IMR-90 (cell line): ENCODE data around the gene CHAT. TPM values are rescaled to one million over a fixed set of nuclear protein-coding genes. Genes with fewer than 3 reads are reported as not detected.

Experiments used
- ATAC-seq: fragments of 200-7000 bp; cut with Tn5 transposase; 2 replicates; pipeline ENCODE4 v1.9.1; 2020; ENCODE audit warnings: low read depth, mild to moderate bottlenecking, moderate library complexity
- BruUV-seq: library from RNA; stranded (reverse); fragments of 400-500 nt; replicated peaks from 2 replicates; lab custom pipeline; 2021; lab: Mats Ljungman, UMichigan
- CTCF ChIA-PET: fragments of 300-600 bp; formaldehyde crosslinking; extraction: SDS; loops from one replicate; lab custom pipeline; 2021; ENCODE audit warnings: antibody characterized with exemption; lab: Yijun Ruan, JAX
- POLR2A ChIA-PET: fragments of 300-600 bp; sonication (Branson Sonifier 250); formaldehyde crosslinking; loops from one replicate; lab custom pipeline; 2022; ENCODE audit warnings: antibody characterized with exemption; ENCODE audit not compliant: unreplicated experiment; lab: Charles Lee
- DNase-seq: peaks from one replicate; pipeline ENCODE4 v3.0.0; 2013
- H2AFZ ChIP-seq: replicated peaks from 2 replicates; pipeline ENCODE3; 2013; ENCODE audit warnings: low read length, mild to moderate bottlenecking; ENCODE audit not compliant: poor library complexity
- H2AK5ac ChIP-seq: 2 replicates; pipeline ENCODE4 v1.6.1; 2013; ENCODE audit warnings: low read depth, low read length, inconsistent platforms
- H2AK9ac ChIP-seq: replicated peaks from 2 replicates; pipeline ENCODE3; 2013; ENCODE audit warnings: mild to moderate bottlenecking, low read depth, low read length, moderate library complexity; ENCODE audit not compliant: poor library complexity
- H2BK120ac ChIP-seq: 2 replicates; pipeline ENCODE4 v1.6.1; 2013; ENCODE audit warnings: low read depth, low read length, inconsistent platforms
- H2BK15ac ChIP-seq: 3 replicates; pipeline ENCODE4 v1.6.1; 2013; ENCODE audit warnings: low read depth, low read length, inconsistent platforms
- H2BK20ac ChIP-seq: 2 replicates; pipeline ENCODE4 v1.6.1; 2013; ENCODE audit warnings: low read depth, mild to moderate bottlenecking, inconsistent platforms, low read length, moderate library complexity
- H2BK5ac ChIP-seq: 2 replicates; pipeline ENCODE4 v1.6.1; 2013; ENCODE audit warnings: mild to moderate bottlenecking, low read depth, low read length, inconsistent platforms; ENCODE audit not compliant: poor library complexity, severe bottlenecking
- H3K14ac ChIP-seq: replicated peaks from 2 replicates; pipeline ENCODE4 v1.6.1; 2013; ENCODE audit warnings: low read depth, low read length, inconsistent platforms
- H3K18ac ChIP-seq: 2 replicates; pipeline ENCODE4 v1.6.1; 2013; ENCODE audit warnings: low read depth, low read length, control low read depth
- H3K23ac ChIP-seq: 2 replicates; pipeline ENCODE4 v1.6.1; 2013; ENCODE audit warnings: low read depth, low read length, inconsistent platforms
- H3K27ac ChIP-seq: 2 replicates; pipeline ENCODE4 v1.5.1; 2013; ENCODE audit warnings: mild to moderate bottlenecking, control low read depth, low read length; ENCODE audit not compliant: insufficient read depth
- H3K27me3 ChIP-seq: 2 replicates; pipeline ENCODE4 v1.6.1; 2013; ENCODE audit warnings: low read length; ENCODE audit not compliant: control insufficient read depth, insufficient read depth
- H3K36me3 ChIP-seq: 2 replicates; pipeline ENCODE4 v1.6.1; 2013; ENCODE audit warnings: low read length, mixed read lengths; ENCODE audit not compliant: control insufficient read depth, insufficient read depth
- H3K4ac ChIP-seq: 2 replicates; pipeline ENCODE4 v1.6.1; 2013; ENCODE audit warnings: low read depth, low read length, inconsistent platforms
- H3K4me1 ChIP-seq: 2 replicates; pipeline ENCODE4 v1.6.1; 2013; ENCODE audit warnings: low read length, mixed read lengths; ENCODE audit not compliant: control insufficient read depth, insufficient read depth
- H3K4me2 ChIP-seq: 2 replicates; pipeline ENCODE4 v1.6.1; 2013; ENCODE audit warnings: low read depth, mild to moderate bottlenecking, control low read depth, low read length, moderate library complexity
- H3K4me3 ChIP-seq: 2 replicates; pipeline ENCODE4 v1.5.1; 2013; ENCODE audit warnings: low read depth, mild to moderate bottlenecking, control low read depth, low read length, moderate library complexity; ENCODE audit not compliant: insufficient read depth
- H3K56ac ChIP-seq: 2 replicates; pipeline ENCODE4 v1.6.1; 2013; ENCODE audit warnings: low read length, inconsistent platforms; ENCODE audit not compliant: insufficient read depth; ENCODE audit errors: extremely low read depth
- H3K79me1 ChIP-seq, 2 experiments: 2 replicates each; pipeline ENCODE4 v1.6.1; 2013; ENCODE audit warnings: low read length in 2 of 2, inconsistent platforms in 1 of 2, low read depth in 1 of 2
- H3K9ac ChIP-seq: 2 replicates; pipeline ENCODE4 v1.6.1; 2013; ENCODE audit warnings: low read depth, low read length, control low read depth
- H3K9me1 ChIP-seq: 2 replicates; pipeline ENCODE4 v1.6.1; 2013; ENCODE audit warnings: low read length, inconsistent platforms; ENCODE audit not compliant: insufficient read depth
- H3K9me3 ChIP-seq: 2 replicates; pipeline ENCODE4 v1.6.1; 2013; ENCODE audit warnings: low read length; ENCODE audit not compliant: control insufficient read depth, insufficient read depth
- H4K20me1 ChIP-seq: 2 replicates; pipeline ENCODE4 v1.6.1; 2013; ENCODE audit warnings: low read length, inconsistent platforms; ENCODE audit not compliant: insufficient read depth
- H4K5ac ChIP-seq: 2 replicates; pipeline ENCODE4 v1.6.1; 2013; ENCODE audit warnings: mild to moderate bottlenecking, low read depth, low read length, control low read depth
- H4K8ac ChIP-seq, 2 experiments: 2 replicates each; pipeline ENCODE4 v1.6.1; 2013; ENCODE audit warnings: low read depth in 2 of 2, low read length in 2 of 2, control low read depth in 1 of 2, inconsistent platforms in 1 of 2
- H4K91ac ChIP-seq: 2 replicates; pipeline ENCODE4 v1.6.1; 2013; ENCODE audit warnings: low read depth, low read length, inconsistent platforms; ENCODE audit not compliant: insufficient read depth
- BHLHE40 ChIP-seq: fragments of 150-350 bp; IDR thresholded peaks from 2 replicates; pipeline ENCODE4 v1.6.1; 2016; ENCODE audit warnings: mild to moderate bottlenecking, low read depth, low read length
- FOS ChIP-seq: fragments of 150-350 bp; IDR thresholded peaks from 2 replicates; pipeline ENCODE4 v1.6.1; 2016; ENCODE audit warnings: low read depth, low read length
- MAFK ChIP-seq: IDR thresholded peaks from 2 replicates; pipeline ENCODE4 v1.6.1; 2012; ENCODE audit warnings: low read depth, low read length, improper control_type of control experiment
- MXI1 ChIP-seq: IDR thresholded peaks from 2 replicates; pipeline ENCODE4 v1.6.1; 2012; ENCODE audit warnings: low read depth, mild to moderate bottlenecking, low read length, moderate library complexity, borderline replicate concordance
- NFE2L2 ChIP-seq: fragments of 150-350 bp; IDR thresholded peaks from 2 replicates; pipeline ENCODE4 v1.6.1; 2016; ENCODE audit warnings: low read depth, mild to moderate bottlenecking, low read length
- POLR2A ChIP-seq: IDR thresholded peaks from 2 replicates; pipeline ENCODE4 v1.6.1; 2012; ENCODE audit warnings: mild to moderate bottlenecking, low read depth, low read length
- RAD21 ChIP-seq: IDR thresholded peaks from 2 replicates; pipeline ENCODE4 v1.6.1; 2012; ENCODE audit warnings: low read length, improper control_type of control experiment
- RFX5 ChIP-seq: IDR thresholded peaks from 2 replicates; pipeline ENCODE4 v1.8.0; 2012; ENCODE audit warnings: low read depth, mild to moderate bottlenecking, low read length, moderate library complexity
- WGBS, 2 experiments: methylation state at CpG; one replicate each; pipeline versions ENCODE4 v1.1.5 to v1.1.7; 2013; ENCODE audit warnings: missing lambda C conversion rate in 2 of 2; ENCODE audit not compliant: insufficient read length in 1 of 2; ENCODE audit errors: extremely low coverage in 2 of 2; 5-methylcytosine and 5-hydroxymethylcytosine counted together
- dilution Hi-C: fragments of 300-500 bp; cut with HindIII; formaldehyde crosslinking; loops from one replicate; pipeline ENCODE4 v1.14.3; 2018; ENCODE audit warnings: low sequenced_read_pairs; ENCODE audit not compliant: unreplicated experiment
- in situ Hi-C: fragments of 300-500 bp; cut with MboI; formaldehyde crosslinking; loops from 3 replicates; pipeline ENCODE4 v1.14.3; 2019; ENCODE audit warnings: low sequenced_read_pairs, inconsistent platforms, mixed read lengths
- intact Hi-C: fragments of 100-400 bp; cut with micrococcal nuclease; formaldehyde crosslinking; loops from 2 replicates; pipeline ENCODE4 v1.10.0; 2022
- polyA plus RNA-seq, 3 experiments: library from polyadenylated mRNA; depleted of rRNA; stranded (reverse); fragments of >200 nt; gene quantifications; 2 replicates each; pipeline ENCODE4 v1.2.3, GENCODE V29; 2012; ENCODE audit warnings: low replicate concordance in 1 of 3
- total RNA-seq: library from RNA; depleted of rRNA; stranded (reverse); fragments of >200 nt; gene quantifications from 2 replicates; pipeline ENCODE4 v1.2.3, GENCODE V29; 2012
- TF ChIP-seq, protein P1 (sequence below): conservative IDR thresholded peaks from 2 replicates; pipeline ENCODE4 v1.5.1; 2012; ENCODE audit warnings: mild to moderate bottlenecking, low read depth, low read length, improper control_type of control experiment

CHAT gene
- total and polyA plus RNA-seq, 2 of the 4 experiments (the other 2 are of a cell fraction): not detected

DNA sequence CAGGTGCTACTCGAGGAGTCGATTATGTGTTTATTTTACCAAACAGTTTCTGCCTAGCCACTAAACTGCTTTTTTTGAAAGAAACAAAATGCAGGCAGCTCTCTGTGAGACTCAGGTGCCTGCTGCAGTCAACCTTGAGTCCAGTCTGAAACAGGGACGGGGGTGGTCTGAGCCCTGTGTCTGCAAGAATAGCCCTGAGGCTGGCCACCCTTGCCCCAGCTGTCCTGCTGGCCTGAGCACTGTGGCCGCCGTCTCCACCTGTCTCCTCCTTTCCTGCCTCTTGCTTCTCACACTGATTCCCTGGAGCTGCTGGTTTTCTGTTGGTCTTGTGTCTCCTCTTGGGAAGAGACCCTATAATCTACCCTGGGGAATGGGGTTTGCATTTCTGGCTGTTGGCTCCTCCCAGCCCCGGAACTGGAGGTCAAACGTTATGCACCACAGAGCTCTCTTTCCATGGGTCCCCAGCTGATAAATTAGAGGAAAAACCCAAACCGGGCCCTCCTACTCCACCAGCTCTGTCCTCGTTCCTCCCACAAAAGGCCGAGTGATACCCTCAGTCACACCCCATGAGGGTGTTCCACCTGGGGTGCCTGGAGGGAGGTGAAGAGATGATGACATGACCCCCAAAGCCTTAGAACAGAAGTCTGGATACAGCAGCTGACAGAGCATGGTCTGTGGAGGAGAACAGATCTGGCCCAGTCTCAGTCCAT lies 18.7 kb upstream of the CHAT start:
- Histone ChIP-seq H4K20me1 (no peaks in the 10 kb centered on the region), H2AK5ac (no peak overlapping the region), H3K56ac (no peak overlapping the region), H2BK15ac (no peak overlapping the region), H3K9me1 (no peaks in the 10 kb centered on the region), H3K9ac (no peak overlapping the region), H2AFZ (peak overlapping the region; percentile 21), H2BK5ac (no peak overlapping the region), H3K27ac (no peak overlapping the region), H4K8ac (no peak overlapping the region), H3K18ac (no peak overlapping the region), H3K27me3 (peaks cover 14% of the 10 kb centered on the region; the same call in 1 of the 2 replicates), H3K23ac (no peak overlapping the region), H3K4ac (no peak overlapping the region), H4K91ac (no peak overlapping the region), H3K79me1 (no peaks in the 10 kb centered on the region), H3K9me3 (no peaks in the 10 kb centered on the region), H2BK120ac (no peak overlapping the region), H4K5ac (no peak overlapping the region), H3K4me2 (no peak overlapping the region), H2BK20ac (no peak overlapping the region), H3K36me3 (no peaks in the 10 kb centered on the region), H3K14ac (no peak overlapping the region), H3K4me3 (no peak overlapping the region), H3K4me1 (no peaks in the 10 kb centered on the region; the same call in 1 of the 2 replicates), H2AK9ac (no peak overlapping the region)
- intact Hi-C loops: loop anchor here (10.0 kb wide), 2 partner anchors 350 to 470 kb away; partner anchors contain the start of genes PARG, TIMM23B and WASHC2A
- ATAC-seq: no peak
- no peak for DNase-seq
- dilution Hi-C loops: no loop called here
- ChIA-PET POLR2A (no interaction called here), CTCF (no interaction called here)
- in situ Hi-C loops: loop anchor here (10.0 kb wide), 2 partner anchors 320 to 620 kb away; no protein-coding TSS in a partner anchor
- no TSS peak for BruUV-seq
- WGBS, 2 experiments: no CpG with 5 or more reads among the region's 10 CpGs
- TF ChIP-seq, protein P1, sequence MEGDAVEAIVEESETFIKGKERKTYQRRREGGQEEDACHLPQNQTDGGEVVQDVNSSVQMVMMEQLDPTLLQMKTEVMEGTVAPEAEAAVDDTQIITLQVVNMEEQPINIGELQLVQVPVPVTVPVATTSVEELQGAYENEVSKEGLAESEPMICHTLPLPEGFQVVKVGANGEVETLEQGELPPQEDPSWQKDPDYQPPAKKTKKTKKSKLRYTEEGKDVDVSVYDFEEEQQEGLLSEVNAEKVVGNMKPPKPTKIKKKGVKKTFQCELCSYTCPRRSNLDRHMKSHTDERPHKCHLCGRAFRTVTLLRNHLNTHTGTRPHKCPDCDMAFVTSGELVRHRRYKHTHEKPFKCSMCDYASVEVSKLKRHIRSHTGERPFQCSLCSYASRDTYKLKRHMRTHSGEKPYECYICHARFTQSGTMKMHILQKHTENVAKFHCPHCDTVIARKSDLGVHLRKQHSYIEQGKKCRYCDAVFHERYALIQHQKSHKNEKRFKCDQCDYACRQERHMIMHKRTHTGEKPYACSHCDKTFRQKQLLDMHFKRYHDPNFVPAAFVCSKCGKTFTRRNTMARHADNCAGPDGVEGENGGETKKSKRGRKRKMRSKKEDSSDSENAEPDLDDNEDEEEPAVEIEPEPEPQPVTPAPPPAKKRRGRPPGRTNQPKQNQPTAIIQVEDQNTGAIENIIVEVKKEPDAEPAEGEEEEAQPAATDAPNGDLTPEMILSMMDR: no peak
- TF ChIP-seq BHLHE40 (no peak), RFX5 (no peak), FOS (no peak), RAD21 (no peak), POLR2A (no peak), MAFK (no peak), NFE2L2 (no peak), MXI1 (no peak)
